Measurements from ENCODE around the gene ARHGAP45.

- TF ChIP-seq TAF1 (IDR thresholded peaks at IDR 0.05; ENCODE audit: borderline replicate concordance, insufficient read depth, low read length) (no peak), POLR2AphosphoS5 (IDR thresholded peaks at IDR 0.05; ENCODE audit: low read depth, low read length) (no peak), FOXP2 (optimal IDR thresholded peaks at IDR 0.05; ENCODE audit: borderline replicate concordance, extremely low read depth, extremely low read length, insufficient read depth) (no peak), REST (IDR thresholded peaks at IDR 0.05; ENCODE audit: insufficient read depth in 1 of 2, low read depth in 2 of 2, low read length in 2 of 2) (no peak)
Observed at GRCh38 chr19:1080360-1081161, 13.6 kb downstream of the ARHGAP45 start.
